Vagina (tissue), 2 donors: Measurements from ENCODE around the gene CHRM2.

Experiments used
- POLR2A ChIP-seq, 2 donors: fragments of 450-650 bp; IDR thresholded peaks; one replicate each; pipeline ENCODE4 v1.6.1; 2017; ENCODE audit warnings: antibody characterized with exemption in 2 of 2, mild to moderate bottlenecking in 2 of 2, moderate library complexity in 2 of 2
- POLR2AphosphoS5 ChIP-seq, 2 donors: sonication (generic); formaldehyde crosslinking; IDR thresholded peaks; one replicate each; pipeline ENCODE4 v1.9.0; 2017; ENCODE audit warnings: antibody characterized with exemption in 2 of 2, mild to moderate bottlenecking in 2 of 2, low read depth in 1 of 2; ENCODE audit not compliant: insufficient read depth in 1 of 2
- TF ChIP-seq, protein P1 (sequence below), 3 experiments: fragments of 450-650 bp in 2 of 3; fragments of 200-600 bp in 1 of 3; sonication (generic) in 1 of 3; IDR thresholded peaks; one replicate each; pipeline ENCODE4 v1.5.1; 2017 to 2019; ENCODE audit warnings: antibody characterized with exemption in 3 of 3, mild to moderate bottlenecking in 2 of 3, moderate library complexity in 2 of 3

- TF ChIP-seq, protein P1, sequence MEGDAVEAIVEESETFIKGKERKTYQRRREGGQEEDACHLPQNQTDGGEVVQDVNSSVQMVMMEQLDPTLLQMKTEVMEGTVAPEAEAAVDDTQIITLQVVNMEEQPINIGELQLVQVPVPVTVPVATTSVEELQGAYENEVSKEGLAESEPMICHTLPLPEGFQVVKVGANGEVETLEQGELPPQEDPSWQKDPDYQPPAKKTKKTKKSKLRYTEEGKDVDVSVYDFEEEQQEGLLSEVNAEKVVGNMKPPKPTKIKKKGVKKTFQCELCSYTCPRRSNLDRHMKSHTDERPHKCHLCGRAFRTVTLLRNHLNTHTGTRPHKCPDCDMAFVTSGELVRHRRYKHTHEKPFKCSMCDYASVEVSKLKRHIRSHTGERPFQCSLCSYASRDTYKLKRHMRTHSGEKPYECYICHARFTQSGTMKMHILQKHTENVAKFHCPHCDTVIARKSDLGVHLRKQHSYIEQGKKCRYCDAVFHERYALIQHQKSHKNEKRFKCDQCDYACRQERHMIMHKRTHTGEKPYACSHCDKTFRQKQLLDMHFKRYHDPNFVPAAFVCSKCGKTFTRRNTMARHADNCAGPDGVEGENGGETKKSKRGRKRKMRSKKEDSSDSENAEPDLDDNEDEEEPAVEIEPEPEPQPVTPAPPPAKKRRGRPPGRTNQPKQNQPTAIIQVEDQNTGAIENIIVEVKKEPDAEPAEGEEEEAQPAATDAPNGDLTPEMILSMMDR (IDR thresholded peaks at IDR 0.05): no peak
- no peak for TF ChIP-seq POLR2A (IDR thresholded peaks at IDR 0.05)
- no peak for TF ChIP-seq POLR2AphosphoS5 (IDR thresholded peaks at IDR 0.05; ENCODE audit: insufficient read depth in 1 of 2, low read depth in 1 of 2)
These were observed 103.3 kb downstream of the CHRM2 start for GRCh38 chr7:136971776-136972175.
